DOHH2 (cell line): ENCODE data around the gene MAGEE1.
A peak's percentile ranks its signal among the peaks of the same experiment; 100 is the strongest.

ENCODE experiments used
- H3F3A ChIP-seq: fragments of 200-600 bp; sonication (generic), shearing (Covaris generic); 2 replicates; pipeline ENCODE4 v1.6.0; 2016; ENCODE audit warnings: antibody characterized with exemption, mild to moderate bottlenecking; ENCODE audit not compliant: control insufficient read depth, insufficient read depth
- H3K27ac ChIP-seq: fragments of 200-600 bp; sonication (generic); 2 replicates; pipeline ENCODE4 v1.5.1; 2014; ENCODE audit warnings: low read depth, mild to moderate bottlenecking, low read length, moderate library complexity
- H3K27me3 ChIP-seq: fragments of 200-600 bp; sonication (generic); 2 replicates; pipeline ENCODE4 v1.6.1; 2014; ENCODE audit warnings: mild to moderate bottlenecking, low read length, mixed read lengths; ENCODE audit not compliant: control insufficient read depth
- H3K36me3 ChIP-seq: fragments of 200-600 bp; sonication (generic); 2 replicates; pipeline ENCODE4 v1.6.1; 2014; ENCODE audit warnings: mild to moderate bottlenecking, low read length, moderate library complexity, mixed read lengths; ENCODE audit not compliant: control insufficient read depth
- H3K4me1 ChIP-seq: fragments of 200-600 bp; sonication (generic); 2 replicates; pipeline ENCODE4 v1.6.1; 2014; ENCODE audit warnings: mild to moderate bottlenecking, low read length, mixed read lengths; ENCODE audit not compliant: control insufficient read depth
- H3K4me2 ChIP-seq: fragments of 200-600 bp; sonication (generic); 2 replicates; pipeline ENCODE4 v1.6.0; 2014; ENCODE audit warnings: mild to moderate bottlenecking, low read length, moderate library complexity
- H3K4me3 ChIP-seq: fragments of 200-600 bp; sonication (generic); 2 replicates; pipeline ENCODE4 v1.5.1; 2014; ENCODE audit warnings: mild to moderate bottlenecking, low read length, mixed read lengths
- H3K79me2 ChIP-seq: fragments of 200-600 bp; sonication (generic); 2 replicates; pipeline ENCODE4 v1.6.1; 2014; ENCODE audit warnings: mild to moderate bottlenecking, low read length, mixed read lengths; ENCODE audit not compliant: control insufficient read depth
- H3K9me2 ChIP-seq: fragments of 200-600 bp; sonication (generic); replicated peaks from 2 replicates; pipeline ENCODE4 v1.6.1; 2014; ENCODE audit warnings: mild to moderate bottlenecking, low read length, mixed read lengths; ENCODE audit not compliant: control insufficient read depth
- H3K9me3 ChIP-seq: fragments of 200-600 bp; sonication (generic); 2 replicates; pipeline ENCODE4 v1.6.1; 2014; ENCODE audit warnings: antibody characterized with exemption, low read length, mixed read lengths; ENCODE audit not compliant: control insufficient read depth, insufficient read depth
- H4K20me1 ChIP-seq: fragments of 200-600 bp; sonication (generic); 2 replicates; pipeline ENCODE4 v1.6.0; 2014; ENCODE audit warnings: low read depth, mild to moderate bottlenecking, antibody characterized with exemption, low read length, moderate library complexity; ENCODE audit not compliant: control insufficient read depth, insufficient read depth
- EZH2phosphoT487 ChIP-seq: fragments of 200-600 bp; sonication (generic); IDR thresholded peaks from 2 replicates; pipeline ENCODE4 v1.6.1; 2017; ENCODE audit warnings: borderline replicate concordance, mild to moderate bottlenecking, antibody characterized with exemption, low read length, moderate library complexity, mixed read lengths
- TF ChIP-seq, protein P1 (sequence below): fragments of 200-600 bp; sonication (generic); IDR thresholded peaks from one replicate; pipeline ENCODE4 v1.5.1; 2014; ENCODE audit warnings: antibody characterized with exemption, mild to moderate bottlenecking, low read depth, low read length; ENCODE audit not compliant: poor library complexity, severe bottlenecking

MAGEE1 gene

DNA sequence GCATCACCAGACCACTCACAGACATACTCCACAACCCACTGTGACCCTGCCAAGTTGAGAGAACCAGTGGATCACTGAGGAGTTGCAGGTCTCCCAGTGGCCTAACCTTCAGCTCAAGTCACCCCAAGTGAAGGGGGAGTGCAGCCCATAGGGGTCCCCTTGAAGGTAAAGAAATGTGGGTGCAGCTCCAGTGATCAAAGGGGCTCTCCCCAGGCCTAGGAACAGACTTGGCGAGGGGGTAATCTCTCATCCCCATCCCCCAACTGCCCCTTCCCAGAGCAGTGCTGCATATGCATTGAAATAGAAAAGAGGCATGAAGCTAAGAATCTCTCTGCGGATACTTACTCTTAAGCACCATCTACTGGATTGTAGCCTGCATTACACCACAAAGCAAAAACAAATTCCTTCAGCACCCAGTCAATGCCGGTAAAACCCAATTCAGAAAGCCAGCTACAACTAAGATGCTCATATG lies 27.0 kb downstream of the MAGEE1 start:
- H3K79me2 ChIP-seq = no peaks in the 10 kb centered on the region
- no peaks in the 10 kb centered on the region for H3K9me2 ChIP-seq
- no peak overlapping the region for H3K27ac ChIP-seq
- no peaks in the 10 kb centered on the region for H3K4me1 ChIP-seq
- no peaks in the 10 kb centered on the region for H3K36me3 ChIP-seq
- no peaks in the 10 kb centered on the region for H3K9me3 ChIP-seq
- no peak overlapping the region for H3K4me2 ChIP-seq
- no peaks in the 10 kb centered on the region for H3F3A ChIP-seq
- TF ChIP-seq, protein P1, sequence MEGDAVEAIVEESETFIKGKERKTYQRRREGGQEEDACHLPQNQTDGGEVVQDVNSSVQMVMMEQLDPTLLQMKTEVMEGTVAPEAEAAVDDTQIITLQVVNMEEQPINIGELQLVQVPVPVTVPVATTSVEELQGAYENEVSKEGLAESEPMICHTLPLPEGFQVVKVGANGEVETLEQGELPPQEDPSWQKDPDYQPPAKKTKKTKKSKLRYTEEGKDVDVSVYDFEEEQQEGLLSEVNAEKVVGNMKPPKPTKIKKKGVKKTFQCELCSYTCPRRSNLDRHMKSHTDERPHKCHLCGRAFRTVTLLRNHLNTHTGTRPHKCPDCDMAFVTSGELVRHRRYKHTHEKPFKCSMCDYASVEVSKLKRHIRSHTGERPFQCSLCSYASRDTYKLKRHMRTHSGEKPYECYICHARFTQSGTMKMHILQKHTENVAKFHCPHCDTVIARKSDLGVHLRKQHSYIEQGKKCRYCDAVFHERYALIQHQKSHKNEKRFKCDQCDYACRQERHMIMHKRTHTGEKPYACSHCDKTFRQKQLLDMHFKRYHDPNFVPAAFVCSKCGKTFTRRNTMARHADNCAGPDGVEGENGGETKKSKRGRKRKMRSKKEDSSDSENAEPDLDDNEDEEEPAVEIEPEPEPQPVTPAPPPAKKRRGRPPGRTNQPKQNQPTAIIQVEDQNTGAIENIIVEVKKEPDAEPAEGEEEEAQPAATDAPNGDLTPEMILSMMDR = peak; percentile 48
- TF ChIP-seq EZH2phosphoT487 = no peak
- H4K20me1 ChIP-seq = no peaks in the 10 kb centered on the region
- H3K27me3 ChIP-seq = no peaks in the 10 kb centered on the region
- H3K4me3 ChIP-seq = no peak overlapping the region

DNA sequence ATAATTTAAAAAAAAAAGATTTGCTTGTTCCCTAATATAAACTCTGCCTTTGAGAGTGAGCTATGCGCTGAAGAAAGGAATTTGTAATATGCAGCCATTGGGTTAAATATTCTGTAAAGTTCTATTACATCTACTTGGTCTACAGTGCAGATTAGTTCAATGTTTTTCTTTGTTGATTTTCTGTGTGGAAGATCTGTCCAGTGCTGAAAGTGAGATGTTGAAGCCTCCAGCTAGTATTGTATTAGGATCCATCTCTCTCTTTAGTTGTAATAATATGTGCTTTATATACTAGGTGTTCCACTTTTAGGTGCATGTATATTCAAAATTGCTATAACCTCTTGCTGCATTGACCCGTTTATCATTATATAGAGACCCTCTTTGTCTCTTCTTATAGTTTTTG lies 49.8 kb downstream of the MAGEE1 start:
- Histone ChIP-seq H3K27me3 (no peaks in the 10 kb centered on the region), H3K9me2 (no peaks in the 10 kb centered on the region), H3K79me2 (no peaks in the 10 kb centered on the region), H3K27ac (no peak overlapping the region), H3K4me2 (no peak overlapping the region), H3K4me3 (no peak overlapping the region), H3K4me1 (no peaks in the 10 kb centered on the region), H3K9me3 (no peaks in the 10 kb centered on the region), H4K20me1 (no peaks in the 10 kb centered on the region), H3F3A (no peaks in the 10 kb centered on the region), H3K36me3 (no peaks in the 10 kb centered on the region)
- TF ChIP-seq, protein P1 = no peak
- TF ChIP-seq EZH2phosphoT487 = no peak
